ENCODE data around the gene F2RL2.

Gene F2RL2

DNA sequence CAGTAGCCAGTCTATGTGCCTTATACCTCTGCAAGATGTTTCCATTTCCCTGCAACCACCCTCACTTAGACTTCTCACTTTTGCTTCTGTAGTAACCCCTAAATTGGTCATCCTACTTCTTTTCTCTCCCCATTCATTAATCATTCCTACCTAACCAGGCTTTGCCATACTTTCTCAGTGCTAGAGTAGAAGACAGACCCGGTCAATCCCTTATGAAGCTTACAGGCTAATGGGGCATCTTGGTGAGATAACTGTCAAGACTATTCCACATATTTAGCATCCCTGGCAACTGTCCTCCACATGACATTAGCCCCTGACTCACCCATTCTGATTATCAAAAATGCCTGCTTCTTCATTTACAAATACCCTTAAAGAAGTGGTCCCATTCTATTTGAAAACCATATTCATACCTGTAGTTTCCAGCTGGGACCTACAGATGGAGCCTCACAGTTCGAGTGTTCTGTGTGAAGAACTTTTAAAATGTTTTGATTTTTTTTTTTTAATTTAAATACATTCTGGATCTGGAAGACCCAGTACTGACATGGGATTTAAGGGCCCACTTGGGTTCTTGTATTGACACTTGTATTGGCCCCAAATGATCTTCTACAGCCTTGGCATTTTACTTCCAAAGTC lies 21.0 kb downstream of the F2RL2 start:
- Histone ChIP-seq H3K27me3 (ENCODE audit: low read length) (no peaks in the 10 kb centered on the region), H3K4me3 (ENCODE audit: insufficient read depth, low read length, poor library complexity, severe bottlenecking) (no peak overlapping the region), H3K36me3 (ENCODE audit: low read length) (no peaks in the 10 kb centered on the region), H3F3A (ENCODE audit: insufficient read depth) (no peaks in the 10 kb centered on the region), H2AFZ (ENCODE audit: low read depth, low read length, severe bottlenecking) (no peak overlapping the region), H3K4me2 (ENCODE audit: low read depth, low read length, poor library complexity, severe bottlenecking) (no peak overlapping the region), H4K20me1 (ENCODE audit: low read depth, low read length) (no peaks in the 10 kb centered on the region), H3K9ac (ENCODE audit: low read length) (no peak overlapping the region), H3K9me2 (replicated peaks; ENCODE audit: insufficient read depth, low read length) (no peaks in the 10 kb centered on the region), H3K9me3 (ENCODE audit: insufficient read depth, low read length) (no peaks in the 10 kb centered on the region), H3K79me2 (ENCODE audit: insufficient read depth, low read length) (no peaks in the 10 kb centered on the region), H3K27ac (ENCODE audit: low read depth, low read length) (no peak overlapping the region)
- no peak for TF ChIP-seq EZH2phosphoT487 (conservative IDR thresholded peaks at IDR 0.05; ENCODE audit: low read length)
- TF ChIP-seq, protein P1, sequence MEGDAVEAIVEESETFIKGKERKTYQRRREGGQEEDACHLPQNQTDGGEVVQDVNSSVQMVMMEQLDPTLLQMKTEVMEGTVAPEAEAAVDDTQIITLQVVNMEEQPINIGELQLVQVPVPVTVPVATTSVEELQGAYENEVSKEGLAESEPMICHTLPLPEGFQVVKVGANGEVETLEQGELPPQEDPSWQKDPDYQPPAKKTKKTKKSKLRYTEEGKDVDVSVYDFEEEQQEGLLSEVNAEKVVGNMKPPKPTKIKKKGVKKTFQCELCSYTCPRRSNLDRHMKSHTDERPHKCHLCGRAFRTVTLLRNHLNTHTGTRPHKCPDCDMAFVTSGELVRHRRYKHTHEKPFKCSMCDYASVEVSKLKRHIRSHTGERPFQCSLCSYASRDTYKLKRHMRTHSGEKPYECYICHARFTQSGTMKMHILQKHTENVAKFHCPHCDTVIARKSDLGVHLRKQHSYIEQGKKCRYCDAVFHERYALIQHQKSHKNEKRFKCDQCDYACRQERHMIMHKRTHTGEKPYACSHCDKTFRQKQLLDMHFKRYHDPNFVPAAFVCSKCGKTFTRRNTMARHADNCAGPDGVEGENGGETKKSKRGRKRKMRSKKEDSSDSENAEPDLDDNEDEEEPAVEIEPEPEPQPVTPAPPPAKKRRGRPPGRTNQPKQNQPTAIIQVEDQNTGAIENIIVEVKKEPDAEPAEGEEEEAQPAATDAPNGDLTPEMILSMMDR (IDR thresholded peaks at IDR 0.05; ENCODE audit: insufficient read depth, low read length, poor library complexity, severe bottlenecking), result no peak

DNA sequence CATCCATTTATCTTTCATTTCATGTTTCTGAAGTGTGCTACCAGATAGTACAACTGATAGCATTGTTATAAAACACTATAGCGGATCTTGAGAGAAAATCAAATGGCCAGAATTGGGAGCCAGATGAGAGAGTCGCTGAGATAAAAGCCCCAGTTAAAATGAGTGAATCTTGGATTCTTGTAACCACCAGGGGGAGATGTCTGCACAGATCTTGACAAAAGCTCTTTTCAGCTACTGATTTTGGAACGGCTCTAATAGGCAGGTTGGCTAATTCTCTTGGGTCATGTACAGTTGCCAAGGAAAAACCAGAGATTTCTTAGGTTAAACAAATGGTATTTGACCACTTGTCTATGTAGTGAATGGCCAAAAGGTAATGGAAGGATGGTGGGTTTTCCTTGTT lies 21.7 kb downstream of the F2RL2 start:
- Histone ChIP-seq H3K36me3 (ENCODE audit: low read length) (no peaks in the 10 kb centered on the region), H2AFZ (ENCODE audit: low read depth, low read length, severe bottlenecking) (no peak overlapping the region), H3K4me2 (ENCODE audit: low read depth, low read length, poor library complexity, severe bottlenecking) (no peak overlapping the region), H3K4me3 (ENCODE audit: insufficient read depth, low read length, poor library complexity, severe bottlenecking) (no peak overlapping the region), H3F3A (ENCODE audit: insufficient read depth) (no peaks in the 10 kb centered on the region), H4K20me1 (ENCODE audit: low read depth, low read length) (no peaks in the 10 kb centered on the region), H3K27me3 (ENCODE audit: low read length) (no peaks in the 10 kb centered on the region), H3K9ac (ENCODE audit: low read length) (no peak overlapping the region), H3K79me2 (ENCODE audit: insufficient read depth, low read length) (no peaks in the 10 kb centered on the region), H3K27ac (ENCODE audit: low read depth, low read length) (no peak overlapping the region), H3K9me2 (replicated peaks; ENCODE audit: insufficient read depth, low read length) (no peaks in the 10 kb centered on the region), H3K9me3 (ENCODE audit: insufficient read depth, low read length) (no peaks in the 10 kb centered on the region)
- TF ChIP-seq, protein P1 (IDR thresholded peaks at IDR 0.05; ENCODE audit: insufficient read depth, low read length, poor library complexity, severe bottlenecking), result peak; percentile 37
- no peak for TF ChIP-seq EZH2phosphoT487 (conservative IDR thresholded peaks at IDR 0.05; ENCODE audit: low read length)

DNA sequence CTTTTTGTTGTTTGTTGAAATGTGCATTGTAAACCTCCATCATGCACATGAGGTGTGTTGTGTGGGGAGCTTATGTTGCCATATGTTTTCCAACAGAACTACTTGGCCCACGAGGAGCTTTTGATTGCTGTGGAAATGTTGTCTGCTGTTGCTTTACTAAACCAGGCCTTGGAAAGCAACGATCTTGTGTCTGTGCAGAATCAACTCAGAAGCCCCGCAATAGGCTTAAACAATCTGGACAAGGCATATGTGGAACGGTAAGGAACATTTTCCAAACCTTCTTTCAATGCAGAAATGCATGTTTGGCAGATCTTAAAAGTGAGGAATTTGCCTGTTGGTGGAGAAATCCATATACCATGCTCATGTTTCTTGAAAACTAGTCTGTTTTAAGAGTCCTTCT lies 22.5 kb downstream of the F2RL2 start:
- no peaks in the 10 kb centered on the region for H3K9me2 ChIP-seq (replicated peaks; ENCODE audit: insufficient read depth, low read length)
- no peaks in the 10 kb centered on the region for H3K79me2 ChIP-seq (ENCODE audit: insufficient read depth, low read length)
- no peaks in the 10 kb centered on the region for H3F3A ChIP-seq (ENCODE audit: insufficient read depth)
- no peak overlapping the region for H3K4me3 ChIP-seq (ENCODE audit: insufficient read depth, low read length, poor library complexity, severe bottlenecking)
- no peaks in the 10 kb centered on the region for H3K9me3 ChIP-seq (ENCODE audit: insufficient read depth, low read length)
- no peaks in the 10 kb centered on the region for H3K36me3 ChIP-seq (ENCODE audit: low read length)
- H3K9ac ChIP-seq (ENCODE audit: low read length), result no peak overlapping the region
- no peaks in the 10 kb centered on the region for H4K20me1 ChIP-seq (ENCODE audit: low read depth, low read length)
- no peak overlapping the region for H3K4me2 ChIP-seq (ENCODE audit: low read depth, low read length, poor library complexity, severe bottlenecking)
- no peaks in the 10 kb centered on the region for H3K27me3 ChIP-seq (ENCODE audit: low read length)
- no peak overlapping the region for H2AFZ ChIP-seq (ENCODE audit: low read depth, low read length, severe bottlenecking)
- TF ChIP-seq, protein P1 (IDR thresholded peaks at IDR 0.05; ENCODE audit: insufficient read depth, low read length, poor library complexity, severe bottlenecking), result no peak
- TF ChIP-seq EZH2phosphoT487 (conservative IDR thresholded peaks at IDR 0.05; ENCODE audit: low read length), result no peak
- no peak overlapping the region for H3K27ac ChIP-seq (ENCODE audit: low read depth, low read length)

Data from SU-DHL-6 (cell line).